SH-SY5Y (cell line): ENCODE measurements around the gene EZH1.

Experiments used
- GATA2 ChIP-seq: IDR thresholded peaks from 2 replicates; pipeline ENCODE4 v1.6.1; 2011; ENCODE audit warnings: mild to moderate bottlenecking, low read depth, low read length
- GATA3 ChIP-seq: IDR thresholded peaks from 2 replicates; pipeline ENCODE4 v1.6.1; 2011; ENCODE audit warnings: low read depth, mild to moderate bottlenecking, low read length, moderate library complexity

DNA sequence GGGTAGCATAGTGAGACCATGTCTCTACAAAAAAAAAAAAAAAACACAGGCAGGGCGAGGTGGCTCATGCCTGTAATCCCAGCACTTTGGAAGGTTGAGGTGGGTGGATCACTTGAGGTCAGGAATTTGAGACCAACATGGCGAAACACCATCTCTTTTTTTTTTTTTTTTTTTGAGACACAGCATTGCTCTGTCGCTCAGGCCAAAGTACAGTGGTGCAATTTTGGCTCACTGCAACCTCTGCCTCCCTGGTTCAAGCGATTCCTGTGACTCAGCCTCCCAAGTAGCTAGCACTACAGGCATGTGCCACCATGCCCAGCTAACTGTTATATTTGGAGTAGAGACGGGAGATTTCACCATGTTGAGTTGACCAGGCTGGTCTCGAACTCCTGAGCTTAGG is 21.3 kb upstream of the EZH1 start:
- no peak for TF ChIP-seq GATA3
- no peak for TF ChIP-seq GATA2
